ENCODE data around the gene CIT.

The CIT gene

DNA sequence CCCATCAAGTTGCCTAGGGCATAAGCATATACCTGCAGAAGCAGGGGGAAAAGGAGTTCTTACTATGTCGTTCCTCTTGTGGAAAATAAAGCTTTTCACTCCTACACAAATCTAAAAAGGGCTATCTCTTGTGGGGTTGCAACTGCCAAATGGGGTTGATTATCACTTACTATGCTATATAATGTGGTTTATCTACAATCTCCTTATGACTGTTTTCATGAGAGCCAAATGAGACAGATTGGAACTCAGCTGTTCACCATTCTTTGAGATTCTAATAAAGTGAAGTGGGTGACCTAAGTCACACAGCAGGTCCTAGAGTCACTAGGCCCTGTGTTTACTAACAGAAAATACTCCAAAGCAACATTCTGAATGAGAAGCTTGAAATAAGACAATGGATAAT, 47.7 kb downstream of the CIT start:
- no peak for TF ChIP-seq GATA3 (IDR thresholded peaks at IDR 0.05; ENCODE audit: low read depth, low read length)
- no peak for TF ChIP-seq GATA2 (IDR thresholded peaks at IDR 0.05; ENCODE audit: low read depth, low read length)

- TF ChIP-seq GATA3 (IDR thresholded peaks at IDR 0.05; ENCODE audit: low read depth, low read length) (no peak), GATA2 (IDR thresholded peaks at IDR 0.05; ENCODE audit: low read depth, low read length) (no peak)
These were observed 48.8 kb downstream of the CIT start for GRCh38 chr12:119828300-119828699.

- TF ChIP-seq GATA3 (IDR thresholded peaks at IDR 0.05; ENCODE audit: low read depth, low read length) (no peak), GATA2 (IDR thresholded peaks at IDR 0.05; ENCODE audit: low read depth, low read length) (no peak)
These were observed 49.4 kb downstream of the CIT start for GRCh38 chr12:119827760-119828159.

DNA sequence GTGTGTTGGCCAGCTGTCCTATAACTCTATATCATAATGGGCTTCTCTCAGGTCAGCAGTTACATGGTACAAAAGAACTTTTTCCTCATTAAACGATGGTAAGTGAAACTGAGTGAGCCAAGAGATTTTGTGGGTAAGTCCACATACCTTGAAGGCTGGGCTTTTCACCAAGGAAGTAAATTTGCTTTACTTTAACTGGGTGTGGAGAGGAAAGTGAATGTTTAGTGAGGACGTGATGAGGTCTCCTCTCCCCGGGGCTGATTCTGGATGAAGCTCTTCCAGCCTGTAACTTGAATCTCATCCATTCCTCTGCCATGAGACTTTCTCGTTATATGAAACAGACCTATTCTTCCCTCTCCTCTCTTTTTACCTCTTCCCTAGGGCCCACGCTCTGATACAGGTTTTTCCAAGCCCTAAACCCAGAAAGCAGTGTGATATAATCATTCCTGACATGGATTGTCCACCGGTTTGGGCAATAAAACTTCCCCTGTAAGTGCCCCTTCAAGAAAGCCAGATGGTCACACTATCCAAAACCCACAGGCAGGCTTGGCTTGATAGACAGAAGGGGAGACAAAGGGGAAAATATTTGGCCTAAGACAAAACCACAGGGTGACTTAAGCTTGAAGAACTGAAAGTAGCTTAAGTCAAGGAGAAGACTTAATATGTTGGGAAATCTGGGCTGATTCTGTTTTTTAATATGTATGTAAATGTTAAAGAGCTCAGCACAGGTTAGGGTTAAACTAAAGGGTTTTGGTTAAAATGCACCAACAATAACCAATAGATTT, 50.3 kb downstream of the CIT start:
- TF ChIP-seq GATA2 (IDR thresholded peaks at IDR 0.05; ENCODE audit: low read depth, low read length) (no peak), GATA3 (IDR thresholded peaks at IDR 0.05; ENCODE audit: low read depth, low read length) (no peak)

GRCh38 chr12:119825262-119825661, 51.9 kb downstream of the CIT start:
- TF ChIP-seq GATA3 (IDR thresholded peaks at IDR 0.05; ENCODE audit: low read depth, low read length) (no peak), GATA2 (IDR thresholded peaks at IDR 0.05; ENCODE audit: low read depth, low read length) (no peak)

DNA sequence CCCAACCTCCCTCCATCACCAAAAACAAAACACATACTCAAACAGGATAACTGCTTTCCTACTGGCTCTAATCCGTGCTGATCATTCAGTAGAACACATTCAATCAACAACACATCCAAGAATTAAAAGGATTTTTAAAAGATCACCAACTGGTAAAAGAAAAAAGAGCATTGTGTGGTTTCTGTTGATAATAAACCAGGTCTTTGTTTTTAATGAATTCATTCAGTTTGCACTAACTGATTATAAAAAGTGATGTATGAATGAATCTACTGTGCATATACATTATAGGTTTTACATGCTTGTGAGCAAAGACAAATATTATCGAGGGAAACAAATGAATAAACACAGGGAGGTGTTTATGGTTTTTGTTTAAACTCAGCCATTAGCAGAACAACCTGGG, 55.1 kb downstream of the CIT start:
- TF ChIP-seq GATA2 (IDR thresholded peaks at IDR 0.05; ENCODE audit: low read depth, low read length) (no peak), GATA3 (IDR thresholded peaks at IDR 0.05; ENCODE audit: low read depth, low read length) (no peak)

- no peak for TF ChIP-seq GATA3 (IDR thresholded peaks at IDR 0.05; ENCODE audit: low read depth, low read length)
- TF ChIP-seq GATA2 (IDR thresholded peaks at IDR 0.05; ENCODE audit: low read depth, low read length) = no peak
These were observed 57.8 kb downstream of the CIT start for GRCh38 chr12:119819322-119819721.

- TF ChIP-seq GATA2 (IDR thresholded peaks at IDR 0.05; ENCODE audit: low read depth, low read length) = no peak
- no peak for TF ChIP-seq GATA3 (IDR thresholded peaks at IDR 0.05; ENCODE audit: low read depth, low read length)
These were observed 59.4 kb downstream of the CIT start for GRCh38 chr12:119817546-119818343.

DNA sequence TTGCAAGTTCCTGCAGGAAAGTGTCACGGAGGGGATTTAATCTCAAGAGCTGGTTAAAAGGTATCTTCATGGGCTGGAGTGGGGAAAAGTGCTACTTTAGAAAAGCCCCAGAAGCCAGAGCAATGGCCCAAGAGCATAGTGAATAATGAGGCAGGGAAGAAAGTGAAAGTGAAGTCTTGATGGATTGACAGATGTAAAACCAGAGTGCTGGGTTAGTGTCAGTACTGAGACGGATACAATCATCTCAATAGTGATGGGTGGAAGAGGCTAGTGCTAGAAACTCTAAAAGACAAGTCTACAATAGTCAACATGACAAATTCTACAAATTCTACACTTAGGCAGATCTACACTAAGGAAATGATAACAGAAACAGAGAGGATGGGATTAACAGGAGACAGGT, 68.1 kb downstream of the CIT start:
- TF ChIP-seq GATA2 (IDR thresholded peaks at IDR 0.05; ENCODE audit: low read depth, low read length) (no peak), GATA3 (IDR thresholded peaks at IDR 0.05; ENCODE audit: low read depth, low read length) (no peak)

DNA sequence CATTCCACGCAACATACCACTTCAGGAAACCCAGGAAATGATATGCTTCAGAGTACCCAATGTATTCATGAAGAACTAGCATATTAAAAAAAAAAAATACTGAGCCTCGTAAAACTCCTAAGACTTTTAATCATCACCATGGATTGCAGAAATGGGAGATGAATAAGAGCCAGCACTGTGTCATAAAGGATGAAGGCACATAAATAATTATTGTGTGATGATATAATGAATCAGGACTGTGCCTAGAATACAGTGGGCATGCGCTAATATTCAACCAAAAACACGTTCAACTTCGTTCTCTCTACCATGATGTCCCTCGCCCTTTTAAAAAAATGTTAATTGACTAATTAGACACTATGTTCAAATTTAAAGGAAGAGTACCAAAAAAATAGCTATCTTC, 68.7 kb downstream of the CIT start:
- no peak for TF ChIP-seq GATA3 (IDR thresholded peaks at IDR 0.05; ENCODE audit: low read depth, low read length)
- TF ChIP-seq GATA2 (IDR thresholded peaks at IDR 0.05; ENCODE audit: low read depth, low read length) = no peak

GRCh38 chr12:119807380-119807779, 69.7 kb downstream of the CIT start:
- no peak for TF ChIP-seq GATA2 (IDR thresholded peaks at IDR 0.05; ENCODE audit: low read depth, low read length)
- TF ChIP-seq GATA3 (IDR thresholded peaks at IDR 0.05; ENCODE audit: low read depth, low read length) = no peak

DNA sequence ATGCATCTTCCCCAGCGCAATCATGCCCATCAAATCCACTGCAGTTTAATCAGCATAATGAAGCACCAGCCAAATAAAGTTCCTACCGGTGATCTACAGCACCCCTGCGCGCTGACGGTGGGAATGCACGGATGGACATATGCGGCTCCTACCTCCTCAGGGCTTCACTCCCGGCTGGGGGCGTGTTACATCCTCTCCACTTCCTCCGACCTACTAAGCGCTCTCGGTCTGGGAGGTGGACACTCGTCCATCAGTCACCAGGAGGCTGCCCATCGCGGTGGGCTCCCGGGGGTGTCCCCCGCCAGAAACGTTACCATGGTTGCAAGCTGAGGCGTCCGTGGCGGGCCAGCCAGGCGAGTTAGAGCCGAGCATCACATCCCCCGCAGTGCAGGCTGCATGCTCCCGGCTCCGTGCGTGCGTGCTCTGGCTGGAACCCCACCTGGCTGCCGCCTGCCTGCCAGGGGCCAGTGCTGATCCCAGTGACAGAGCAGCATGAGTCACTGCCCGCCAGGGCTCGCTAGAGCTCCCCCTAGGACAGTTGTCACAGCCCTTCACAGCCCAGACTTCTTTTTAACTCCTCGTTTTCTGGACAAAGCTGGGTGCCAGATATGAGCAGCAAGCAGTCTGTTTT, 73.0 kb downstream of the CIT start:
- TF ChIP-seq GATA3 (IDR thresholded peaks at IDR 0.05; ENCODE audit: low read depth, low read length) (no peak), GATA2 (IDR thresholded peaks at IDR 0.05; ENCODE audit: low read depth, low read length) (no peak)

DNA sequence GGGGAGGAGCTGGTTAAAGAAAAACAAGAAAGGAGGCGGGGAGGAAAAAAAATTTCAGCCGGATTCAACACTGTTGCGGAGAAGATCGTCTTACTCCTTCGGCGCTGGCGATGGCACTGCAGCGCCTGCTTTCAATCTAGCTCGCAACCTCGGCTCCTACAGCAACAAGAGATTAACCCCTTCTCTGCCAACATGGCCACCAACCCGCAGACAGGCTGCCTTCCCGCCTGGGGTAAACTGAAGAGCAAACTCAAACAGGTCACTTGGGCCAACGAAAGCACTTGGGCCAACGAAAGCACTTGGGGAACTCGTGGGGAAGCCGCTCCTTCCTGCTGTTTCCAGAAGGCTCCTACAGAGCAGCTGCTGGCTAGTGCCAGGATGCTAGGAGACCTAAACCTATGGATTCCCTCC, 73.7 kb downstream of the CIT start:
- TF ChIP-seq GATA3 (IDR thresholded peaks at IDR 0.05; ENCODE audit: low read depth, low read length) = no peak
- no peak for TF ChIP-seq GATA2 (IDR thresholded peaks at IDR 0.05; ENCODE audit: low read depth, low read length)

DNA sequence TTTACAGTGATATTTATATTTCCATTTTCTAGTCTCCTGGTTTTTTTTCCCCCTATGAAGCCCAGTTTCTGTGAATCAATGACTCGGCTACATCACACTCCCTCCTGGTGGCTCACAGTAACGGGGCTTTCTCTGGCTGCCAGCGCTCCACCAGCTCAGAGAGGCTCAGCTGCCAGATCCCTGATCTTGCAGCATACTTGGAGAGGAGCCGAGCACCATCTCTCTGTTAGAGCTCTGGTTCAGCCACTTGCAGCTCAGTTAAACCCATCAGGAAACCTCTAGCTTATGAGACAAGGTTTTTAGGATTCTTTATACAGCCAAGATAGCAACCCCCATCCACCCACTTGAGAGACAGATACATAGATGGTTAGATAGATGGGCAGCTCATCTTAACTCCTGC, 74.6 kb downstream of the CIT start:
- TF ChIP-seq GATA2 (IDR thresholded peaks at IDR 0.05; ENCODE audit: low read depth, low read length) (no peak), GATA3 (IDR thresholded peaks at IDR 0.05; ENCODE audit: low read depth, low read length) (no peak)

Data from SH-SY5Y (cell line).